SJCRH30 (cell line): ENCODE measurements around the gene KRTAP12-3. TPM values are rescaled to one million over a fixed set of nuclear protein-coding genes. Genes with fewer than 3 reads are reported as not detected.
A peak's percentile ranks its signal among the peaks of the same experiment; 100 is the strongest.
"Not testable (repeated sequence)": the region's sequence is repeated elsewhere in the genome, so short reads cannot be mapped to it uniquely, and the experiment has no call there.

Source experiments
- DNase-seq, 2 experiments: peaks; one replicate each; pipeline ENCODE4 v3.0.0-alpha.2; 2015 to 2020
- H3K27ac ChIP-seq: fragments of 250-450 bp; sonication (Bioruptor Pico); 2 replicates; pipeline ENCODE4 v1.5.1; 2020; ENCODE audit warnings: mild to moderate bottlenecking, moderate library complexity
- H3K27me3 ChIP-seq: fragments of 250-450 bp; sonication (Bioruptor Pico); 2 replicates; pipeline ENCODE4 v1.5.1; 2020; ENCODE audit warnings: mild to moderate bottlenecking, moderate library complexity
- H3K36me3 ChIP-seq: fragments of 250-450 bp; sonication (Bioruptor Pico); 2 replicates; pipeline ENCODE4 v1.5.1; 2020; ENCODE audit warnings: mild to moderate bottlenecking, moderate library complexity
- H3K4me1 ChIP-seq: fragments of 250-450 bp; sonication (Bioruptor Pico); 2 replicates; pipeline ENCODE4 v1.5.1; 2020; ENCODE audit warnings: mild to moderate bottlenecking, moderate library complexity
- H3K4me3 ChIP-seq: fragments of 250-450 bp; sonication (Bioruptor Pico); 2 replicates; pipeline ENCODE4 v1.5.1; 2020; ENCODE audit warnings: mild to moderate bottlenecking, moderate library complexity
- H3K9me3 ChIP-seq: fragments of 250-450 bp; sonication (Bioruptor Pico); replicated peaks from 2 replicates; pipeline ENCODE4 v1.5.1; 2020; ENCODE audit warnings: mild to moderate bottlenecking, moderate library complexity
- total RNA-seq: library from RNA; depleted of rRNA; stranded (reverse); fragments of >200 nt; shearing (Covaris generic); gene quantifications from 2 replicates; pipeline ENCODE4 v1.2.3, GENCODE V29; 2014

KRTAP12-3 gene
- total RNA-seq, 1 experiment from 2014 or later = not detected

DNA sequence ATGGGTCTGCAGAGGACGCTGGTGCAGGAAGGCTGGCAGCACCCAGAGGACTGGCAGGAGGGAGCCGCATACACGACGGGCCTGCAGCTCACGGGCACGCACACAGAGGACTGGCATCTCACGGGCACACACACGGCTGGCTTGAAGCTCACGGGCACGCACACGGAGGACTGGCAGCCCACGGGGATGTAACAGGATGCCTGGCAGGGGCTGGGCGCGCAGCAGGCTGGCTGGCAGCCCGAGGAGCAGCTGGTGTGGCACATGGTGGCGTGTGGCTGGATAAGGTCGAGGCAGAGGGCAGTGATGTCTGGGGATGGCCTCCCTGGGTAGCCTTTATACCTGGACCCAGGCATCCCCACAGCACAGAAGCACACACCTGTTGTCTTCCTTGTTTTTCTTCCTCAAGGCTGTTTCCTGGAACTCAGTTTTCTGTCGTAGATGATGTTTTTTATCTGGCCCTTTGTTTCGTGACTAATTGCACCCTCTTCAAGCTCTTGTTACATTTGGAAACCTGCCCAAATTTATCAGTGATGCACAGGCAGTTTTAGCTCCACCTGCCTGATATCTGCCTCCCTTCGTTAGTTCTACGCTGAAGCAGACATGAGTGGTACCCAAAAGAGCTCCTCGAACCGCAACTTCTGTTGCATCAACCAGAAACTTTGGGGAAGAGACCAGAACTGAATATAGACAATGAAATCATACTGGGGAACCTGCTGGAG, 24.3 kb downstream of the KRTAP12-3 start, which contains the start of gene KRTAP12-1:
Gene KRTAP12-1, minus strand, starts transcription at position 303 of the 719 bp plus-strand sequence. Its CDS starts 40 bp downstream, at position 263.
- Histone ChIP-seq H3K36me3 (no peaks in the 10 kb centered on the region), H3K4me1 (peaks cover 8% of the 10 kb centered on the region; the same call in 1 of the 2 replicates), H3K27ac (no peak within 1 kb of the TSS), H3K27me3 (no peaks in the 10 kb centered on the region), H3K4me3 (no peak within 1 kb of the TSS), H3K9me3 (no peaks in the 10 kb centered on the region; the same call in 1 of the 2 replicates)
- DNase-seq = peak in 1 of 2 experiments; percentile 23

DNA sequence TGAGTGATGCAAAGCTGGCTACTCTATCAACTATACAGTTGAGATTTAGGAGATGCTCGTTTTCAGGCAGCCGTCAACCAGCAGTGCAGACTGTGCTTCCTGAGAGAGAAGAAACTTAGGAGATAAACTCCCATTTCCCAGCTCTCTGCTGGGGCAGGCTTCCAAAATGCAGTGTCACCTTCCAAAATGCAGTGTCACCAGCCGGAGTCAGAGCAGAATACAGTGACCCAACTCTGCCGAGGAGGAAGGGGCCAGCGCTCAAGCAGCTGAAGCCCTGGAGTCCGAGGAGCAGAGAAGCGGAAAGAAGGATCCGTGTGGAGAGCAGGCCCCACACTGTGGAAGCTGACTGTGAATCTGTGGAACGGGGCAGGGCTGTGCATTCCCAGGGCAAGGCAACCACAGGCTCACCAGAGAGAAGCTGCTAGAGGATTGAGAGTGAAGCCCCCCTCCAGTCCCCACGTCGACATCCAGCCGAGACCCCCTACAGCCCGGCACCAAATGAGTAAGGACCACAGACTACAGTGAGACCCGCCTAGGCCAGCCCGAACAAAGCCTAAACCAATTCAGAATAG, 24.9 kb downstream of the KRTAP12-3 start:
- H3K4me3 ChIP-seq = no peak overlapping the region
- H3K27ac ChIP-seq = no peak overlapping the region
- H3K27me3 ChIP-seq = no peaks in the 10 kb centered on the region
- H3K36me3 ChIP-seq = no peaks in the 10 kb centered on the region
- no peak for DNase-seq
- peaks cover 8% of the 10 kb centered on the region; the same call in 1 of the 2 replicates for H3K4me1 ChIP-seq
- no peaks in the 10 kb centered on the region; the same call in 1 of the 2 replicates for H3K9me3 ChIP-seq

DNA sequence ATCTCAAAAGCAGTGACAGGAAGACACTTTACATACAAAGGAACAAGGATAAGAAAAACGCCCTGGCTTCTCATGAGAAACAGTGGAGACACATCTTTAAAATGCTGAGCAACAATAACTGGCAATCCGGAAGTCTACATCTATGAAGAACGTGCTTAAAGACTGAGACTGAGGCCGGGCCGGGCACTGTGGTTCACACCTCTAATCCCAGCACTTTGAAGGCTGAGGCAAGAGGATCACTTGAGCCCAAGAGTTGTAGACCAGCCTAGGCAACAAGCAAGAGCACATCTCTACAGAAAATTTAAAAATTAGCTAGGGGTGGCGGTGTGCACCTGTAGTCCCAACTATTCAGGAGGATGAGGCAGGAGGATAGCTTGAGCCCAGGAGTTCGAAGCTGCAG, 26.3 kb downstream of the KRTAP12-3 start:
- H3K27ac ChIP-seq = no peak overlapping the region
- H3K4me1 ChIP-seq = peaks cover 12% of the 10 kb centered on the region
- no peaks in the 10 kb centered on the region for H3K27me3 ChIP-seq
- no peaks in the 10 kb centered on the region; the same call in 1 of the 2 replicates for H3K9me3 ChIP-seq
- DNase-seq = no peak
- no peaks in the 10 kb centered on the region for H3K36me3 ChIP-seq
- H3K4me3 ChIP-seq = no peak overlapping the region

DNA sequence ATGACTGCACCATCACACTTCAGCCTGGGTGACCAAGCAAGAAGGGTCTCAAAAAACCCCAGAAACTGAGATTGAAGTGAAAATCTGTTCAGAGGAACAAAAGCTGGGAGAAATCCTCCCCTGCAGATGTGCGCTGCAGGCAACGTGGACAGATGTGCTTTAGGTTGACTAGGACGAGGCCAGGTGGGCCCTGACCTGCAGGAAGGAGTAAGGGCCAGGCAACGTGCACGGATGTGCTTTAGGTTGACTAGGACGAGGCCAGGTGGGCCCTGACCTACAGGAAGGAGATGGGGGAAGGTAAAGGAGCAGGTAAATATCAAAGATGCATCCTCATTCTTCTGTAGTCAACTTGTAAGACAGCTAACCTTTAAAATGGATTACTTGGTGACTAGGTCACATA, 26.8 kb downstream of the KRTAP12-3 start:
- Histone ChIP-seq H3K27me3 (no peaks in the 10 kb centered on the region), H3K36me3 (no peaks in the 10 kb centered on the region), H3K4me3 (no peak overlapping the region), H3K4me1 (peaks cover 12% of the 10 kb centered on the region), H3K27ac (no peak overlapping the region), H3K9me3 (no peaks in the 10 kb centered on the region; the same call in 1 of the 2 replicates)
- no peak for DNase-seq

DNA sequence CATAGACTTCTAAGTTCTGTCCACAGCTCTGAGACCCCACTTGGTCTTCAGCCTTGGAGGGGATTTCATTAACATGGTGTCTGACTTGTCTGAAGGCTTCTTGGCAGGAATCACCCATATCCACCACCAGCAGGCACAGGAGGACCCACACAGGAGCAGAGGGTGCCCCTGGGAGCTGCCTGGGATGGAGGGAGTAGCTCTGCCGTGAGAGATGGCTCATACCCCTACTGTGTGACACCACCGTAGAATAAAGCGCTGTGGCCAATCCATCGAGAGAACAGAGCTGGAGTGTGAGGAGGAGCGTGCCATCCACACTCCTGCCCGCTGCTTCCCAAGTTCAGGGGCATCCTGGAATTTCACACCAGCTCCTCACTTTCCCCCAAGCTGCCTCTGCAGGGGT, 27.3 kb downstream of the KRTAP12-3 start:
- not testable (repeated sequence) for H3K9me3 ChIP-seq, H3K4me3 ChIP-seq, H3K27me3 ChIP-seq, H3K36me3 ChIP-seq, DNase-seq, H3K27ac ChIP-seq
- H3K4me1 ChIP-seq = peaks cover 12% of the 10 kb centered on the region

DNA sequence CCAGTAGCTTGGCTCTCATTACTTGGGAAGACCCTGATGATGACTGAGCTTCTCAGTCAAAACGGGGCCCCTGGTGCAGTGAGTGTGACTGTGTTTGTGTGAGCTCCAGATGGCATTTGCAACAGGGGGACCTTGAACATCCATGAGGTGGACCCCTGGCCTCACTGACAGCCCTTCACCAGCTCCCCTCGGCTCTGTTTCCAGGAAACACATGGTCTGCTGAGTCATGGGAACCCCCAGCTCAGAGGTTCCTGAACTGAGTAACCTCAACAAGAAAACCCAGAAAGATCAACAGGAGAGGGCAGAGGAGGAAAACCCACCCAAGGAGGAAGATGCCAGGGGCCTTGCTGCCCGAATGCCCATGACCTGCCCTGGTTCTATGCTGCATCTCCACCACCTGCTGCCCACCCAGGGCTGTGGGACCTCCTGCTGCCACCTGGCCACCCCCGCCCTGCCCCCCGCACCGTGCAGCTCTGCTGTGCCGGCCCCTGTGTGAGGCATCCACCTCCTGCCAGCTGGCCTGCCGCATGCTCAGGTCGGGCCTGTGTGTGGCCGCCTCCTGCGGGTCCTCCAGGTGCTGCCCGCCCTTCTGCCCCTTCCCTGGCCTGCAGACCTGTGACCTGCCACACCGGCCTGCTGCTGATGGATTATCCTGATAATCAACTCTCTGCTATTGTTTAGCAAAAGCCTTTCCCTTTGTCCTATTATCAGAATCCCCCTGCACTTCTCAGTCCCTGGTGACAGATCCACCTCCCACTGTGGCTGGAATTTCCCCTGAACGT, 28.5 kb downstream of the KRTAP12-3 start:
- Histone ChIP-seq H3K36me3 (no peaks in the 10 kb centered on the region), H3K4me3 (no peak overlapping the region), H3K4me1 (peaks cover 12% of the 10 kb centered on the region), H3K9me3 (no peaks in the 10 kb centered on the region), H3K27me3 (no peaks in the 10 kb centered on the region), H3K27ac (no peak overlapping the region)
- DNase-seq = peak in 1 of 2 experiments; percentile 14

DNA sequence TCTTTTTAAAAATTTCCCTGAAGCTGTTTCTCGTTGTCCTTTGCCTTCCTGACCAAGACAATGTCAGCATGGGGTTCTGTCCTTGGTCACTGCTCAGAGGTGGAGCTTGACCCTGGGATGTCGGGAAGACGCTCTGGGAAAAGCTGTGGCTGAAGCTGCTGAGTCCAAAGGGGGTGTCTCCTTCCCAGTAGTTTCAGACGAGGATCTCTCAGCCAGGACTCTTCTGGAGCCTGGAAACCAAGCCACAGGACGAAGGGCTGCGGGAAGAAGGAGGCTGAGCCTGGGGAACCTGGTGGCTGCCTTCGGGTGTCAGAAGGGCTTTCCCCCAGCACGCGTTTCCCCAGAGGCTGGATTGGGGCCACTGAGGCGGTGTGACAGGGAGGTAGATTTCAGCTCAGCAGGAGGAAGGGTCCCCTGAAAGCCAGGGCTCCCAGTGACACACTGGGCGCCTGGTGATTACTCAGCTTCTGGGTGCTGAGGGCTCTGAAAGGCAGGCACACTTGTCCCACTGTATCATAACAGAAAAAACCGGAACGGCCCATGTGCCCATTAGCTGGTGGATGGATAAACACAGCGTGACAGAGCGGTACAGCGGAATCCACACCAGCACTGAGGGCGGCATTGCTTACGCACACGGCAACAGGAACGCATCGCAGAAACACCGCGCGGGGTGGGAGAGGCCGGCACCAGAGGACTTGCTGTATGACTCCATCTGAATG, 29.3 kb downstream of the KRTAP12-3 start:
- Histone ChIP-seq H3K27ac (peak overlapping the region; percentile 49), H3K4me1 (peaks cover 21% of the 10 kb centered on the region), H3K27me3 (no peaks in the 10 kb centered on the region), H3K9me3 (no peaks in the 10 kb centered on the region), H3K36me3 (no peaks in the 10 kb centered on the region), H3K4me3 (peak overlapping the region; percentile 26)
- peak; percentile 62 to 75 for DNase-seq

DNA sequence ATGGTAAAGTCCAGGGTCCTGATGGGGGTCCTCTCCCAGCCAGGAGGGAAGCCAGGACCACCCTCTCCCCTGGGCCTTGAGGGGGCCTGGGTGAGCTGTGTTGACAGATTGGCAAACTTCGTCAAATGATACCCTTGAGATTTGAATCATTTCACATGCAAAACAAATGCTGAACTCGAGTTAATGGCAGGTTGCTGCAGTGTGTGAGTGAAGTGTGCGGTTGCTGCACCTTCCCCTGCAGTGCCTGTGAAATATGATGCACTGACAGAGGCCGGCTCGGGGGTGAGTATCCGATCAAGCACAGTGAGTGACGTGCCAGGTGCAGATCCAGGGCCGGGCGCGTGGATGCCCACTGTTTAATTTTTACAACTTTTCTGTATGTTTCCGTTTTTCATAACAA, 29.9 kb downstream of the KRTAP12-3 start:
- Histone ChIP-seq H3K36me3 (no peaks in the 10 kb centered on the region), H3K27me3 (no peaks in the 10 kb centered on the region)
- peak; percentile 82 to 85 for DNase-seq

DNA sequence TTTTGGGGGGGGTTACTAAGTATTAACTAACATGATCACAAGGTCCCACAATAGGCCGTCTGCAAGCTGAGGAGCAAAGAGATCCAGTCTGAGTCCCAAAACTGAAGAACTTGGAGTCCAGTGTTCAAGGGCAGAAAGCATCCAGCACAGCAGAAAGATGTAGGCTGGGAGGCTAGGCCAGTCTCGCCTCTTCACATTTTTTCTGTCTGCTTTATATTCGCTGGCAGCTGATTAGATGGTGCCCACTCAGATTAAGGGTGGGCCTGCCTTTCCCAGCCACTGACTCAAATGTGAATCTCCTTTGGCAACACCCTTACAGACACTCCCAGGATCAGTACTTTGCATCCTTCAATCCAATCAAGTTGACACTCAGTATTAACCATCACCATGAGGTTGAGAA, 32.0 kb downstream of the KRTAP12-3 start:
- not testable (repeated sequence) for H3K27ac ChIP-seq, DNase-seq, H3K4me3 ChIP-seq, H3K27me3 ChIP-seq, H3K36me3 ChIP-seq
- H3K4me1 ChIP-seq = peaks cover 22% of the 10 kb centered on the region
- peaks cover 13% of the 10 kb centered on the region; the same call in 1 of the 2 replicates for H3K9me3 ChIP-seq

More for the DNA sequence above, 29.9 kb downstream of the KRTAP12-3 start:
- Histone ChIP-seq H3K4me3 (peak overlapping the region; percentile 26), H3K4me1 (peaks cover 22% of the 10 kb centered on the region), H3K27ac (peak overlapping the region; percentile 49), H3K9me3 (0 out of 2 replicates have a peak, but pooled peaks cover under 1% of the 10 kb centered on the region)

DNA sequence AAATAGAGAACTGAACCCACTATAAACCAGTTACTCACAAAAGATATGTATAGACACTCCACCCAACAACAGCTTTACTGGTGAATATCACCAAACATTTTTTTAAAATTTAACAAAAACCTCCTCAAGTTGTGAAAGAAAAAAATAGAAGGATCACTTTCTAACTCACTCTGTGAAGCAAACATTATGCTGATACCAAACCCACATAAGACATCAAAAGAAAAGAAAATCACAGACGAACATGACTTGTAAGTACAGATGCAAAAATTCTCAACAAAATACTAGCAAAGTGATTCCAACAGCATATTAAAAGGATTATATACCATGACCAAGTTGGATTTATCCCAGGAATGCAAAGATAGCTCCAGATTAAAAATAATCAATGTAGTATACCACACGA, 34.0 kb downstream of the KRTAP12-3 start:
- Histone ChIP-seq H3K4me1 (peaks cover 18% of the 10 kb centered on the region), H3K36me3 (no peaks in the 10 kb centered on the region), H3K9me3 (peaks cover 13% of the 10 kb centered on the region; the same call in 1 of the 2 replicates), H3K27me3 (no peaks in the 10 kb centered on the region), H3K27ac (0 out of 2 replicates have a peak overlapping the region, but pooled peaks have one; percentile 4), H3K4me3 (no peak overlapping the region)
- DNase-seq = peak in 1 of 2 experiments; percentile 18

DNA sequence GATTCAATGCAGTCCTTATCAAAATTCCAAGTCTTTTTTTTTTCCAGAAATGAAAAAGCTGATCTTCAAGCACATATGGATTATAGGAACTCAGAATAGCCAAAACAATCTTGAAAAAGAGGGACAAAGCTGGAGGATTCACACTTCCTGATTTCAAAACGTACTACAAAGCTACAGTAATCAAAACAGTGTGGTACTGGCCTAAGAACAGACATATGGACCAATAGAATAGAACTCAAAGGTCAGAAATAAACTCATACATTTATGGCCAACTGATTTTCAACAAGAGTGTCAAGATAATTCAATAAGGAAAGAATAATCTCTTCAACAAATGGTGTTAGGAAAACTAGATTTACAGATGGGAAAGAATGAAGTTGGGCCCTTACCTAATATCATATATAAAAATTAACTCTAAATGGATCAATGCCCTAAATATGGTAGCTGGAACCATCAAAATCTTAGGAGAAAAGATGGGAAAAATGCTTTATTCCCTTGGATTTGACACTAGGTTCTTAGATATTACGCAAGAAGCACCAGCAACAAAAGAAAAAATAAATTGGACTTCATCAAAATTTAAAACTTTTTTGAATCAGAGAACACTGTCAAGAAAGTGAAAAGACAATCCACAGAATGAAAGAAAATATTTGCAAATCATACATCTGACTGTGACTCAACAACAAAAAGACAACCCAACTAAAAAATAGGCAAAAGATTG, 35.2 kb downstream of the KRTAP12-3 start:
- H3K4me3 ChIP-seq = no peak overlapping the region
- peaks cover 13% of the 10 kb centered on the region; the same call in 1 of the 2 replicates for H3K9me3 ChIP-seq
- DNase-seq = no peak
- no peak overlapping the region for H3K27ac ChIP-seq
- peaks cover 14% of the 10 kb centered on the region for H3K4me1 ChIP-seq
- peaks cover 4% of the 10 kb centered on the region; the same call in 1 of the 2 replicates for H3K27me3 ChIP-seq
- H3K36me3 ChIP-seq = no peaks in the 10 kb centered on the region

DNA sequence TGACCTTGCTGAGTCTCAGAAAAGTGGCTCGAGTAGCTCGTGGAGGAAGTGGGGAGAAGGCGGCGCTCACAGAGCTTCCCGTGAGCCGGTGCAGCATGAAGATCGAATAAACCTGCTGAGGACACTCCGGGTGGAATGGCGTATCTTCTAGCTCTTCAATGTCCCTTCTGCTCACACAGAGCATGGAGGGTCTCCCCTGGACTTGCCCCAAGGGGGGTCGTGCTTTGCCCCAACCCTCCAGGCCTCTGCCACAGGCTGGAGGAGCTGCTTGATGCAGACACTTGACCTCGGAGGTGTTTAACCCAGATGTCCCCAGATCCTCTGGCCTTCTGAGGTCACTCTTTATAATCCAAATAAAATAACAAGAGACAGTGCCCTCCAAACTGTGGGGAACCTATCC, 37.0 kb downstream of the KRTAP12-3 start:
- peaks cover 13% of the 10 kb centered on the region; the same call in 1 of the 2 replicates for H3K9me3 ChIP-seq
- no peak for DNase-seq
- H3K36me3 ChIP-seq = no peaks in the 10 kb centered on the region
- H3K27ac ChIP-seq = no peak overlapping the region
- no peak overlapping the region for H3K4me3 ChIP-seq
- peaks cover 10% of the 10 kb centered on the region; the same call in 1 of the 2 replicates for H3K27me3 ChIP-seq
- H3K4me1 ChIP-seq = peaks cover 11% of the 10 kb centered on the region

DNA sequence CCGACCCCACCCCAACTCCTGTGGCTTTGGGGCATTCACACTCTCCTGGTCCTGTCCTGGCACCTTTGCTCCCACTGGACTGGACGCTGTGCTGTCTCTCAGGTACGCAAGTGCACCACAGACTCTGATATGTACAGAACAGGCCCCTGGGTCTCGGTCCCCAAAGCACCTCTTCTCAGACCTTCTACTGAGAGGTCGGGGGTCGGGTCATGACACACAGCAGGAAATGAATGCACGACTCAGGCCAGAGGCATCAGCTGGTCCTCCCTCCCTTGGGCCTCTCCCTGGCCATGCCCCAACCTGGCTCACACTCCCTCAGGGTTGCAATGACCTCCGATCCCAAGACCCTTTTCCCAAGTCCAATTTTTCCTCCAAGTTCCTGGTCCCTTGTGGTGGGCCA, 37.5 kb downstream of the KRTAP12-3 start:
- DNase-seq = no peak
- Histone ChIP-seq H3K36me3 (no peaks in the 10 kb centered on the region), H3K9me3 (peaks cover 13% of the 10 kb centered on the region; the same call in 1 of the 2 replicates), H3K4me3 (no peak overlapping the region), H3K27me3 (peaks cover 11% of the 10 kb centered on the region; the same call in 1 of the 2 replicates), H3K4me1 (peaks cover 11% of the 10 kb centered on the region), H3K27ac (no peak overlapping the region)
